HEK293 (cell line): Measurements from ENCODE around the gene ITGA11.
A peak's percentile ranks its signal among the peaks of the same experiment; 100 is the strongest.

Experiments used
- CTCF ChIA-PET: fragments of 350-600 bp; formaldehyde crosslinking; extraction: SDS; loops from one replicate; lab custom pipeline; 2021; ENCODE audit warnings: antibody characterized with exemption; lab: Yijun Ruan, JAX
- POLR2A ChIA-PET: fragments of 300-600 bp; formaldehyde crosslinking; extraction: SDS; loops from one replicate; lab custom pipeline; 2020; ENCODE audit warnings: antibody characterized with exemption, inconsistent platforms; lab: Yijun Ruan, JAX
- H3K27ac ChIP-seq: fragments of 200-500 bp; sonication (Bioruptor generic); 2 replicates; pipeline ENCODE4 v1.5.1; 2014; ENCODE audit warnings: low read depth, low read length, control low read depth, inconsistent platforms; ENCODE audit errors: extremely low read depth
- H3K36me3 ChIP-seq, 2 experiments: fragments of 200-500 bp in 1 of 2; sonication (Bioruptor generic) in 1 of 2; 1 replicate in 1 of 2; 2 replicates in 1 of 2; pipeline ENCODE4 v1.5.1; 2014 to 2017; ENCODE audit warnings: inconsistent platforms in 2 of 2, low read length in 2 of 2; ENCODE audit not compliant: control insufficient read depth in 2 of 2, insufficient read depth in 1 of 2
- H3K4me1 ChIP-seq: fragments of 200-500 bp; sonication (Bioruptor generic); 2 replicates; pipeline ENCODE4 v1.5.1; 2014; ENCODE audit warnings: mild to moderate bottlenecking, low read length, inconsistent platforms; ENCODE audit not compliant: control insufficient read depth, insufficient read depth
- H3K4me3 ChIP-seq: 2 replicates; pipeline ENCODE4 v1.5.1; 2011; ENCODE audit warnings: low read depth, mild to moderate bottlenecking, control low read depth, low read length, moderate library complexity
- H3K9me3 ChIP-seq: fragments of 200-500 bp; sonication (Bioruptor generic); 2 replicates; pipeline ENCODE4 v1.5.1; 2014; ENCODE audit warnings: low read depth, low read length, inconsistent platforms; ENCODE audit not compliant: control insufficient read depth, insufficient read depth
- ATF2 ChIP-seq: fragments of 450-650 bp; formaldehyde crosslinking; IDR thresholded peaks from 2 replicates; pipeline ENCODE4 v1.5.1; 2016; ENCODE audit warnings: missing biosample characterization, missing genetic modification characterization, low read depth
- BCL6B ChIP-seq: fragments of 450-650 bp; formaldehyde crosslinking; IDR thresholded peaks from 2 replicates; pipeline ENCODE4 v1.5.1; 2017; ENCODE audit warnings: missing biosample characterization, missing genetic modification characterization
- FEZF1 ChIP-seq: fragments of 450-650 bp; formaldehyde crosslinking; IDR thresholded peaks from 2 replicates; pipeline ENCODE4 v1.5.1; 2016; ENCODE audit warnings: missing biosample characterization, missing genetic modification characterization
- HIC1 ChIP-seq: fragments of 450-650 bp; formaldehyde crosslinking; IDR thresholded peaks from 2 replicates; pipeline ENCODE4 v1.5.1; 2016; ENCODE audit warnings: missing biosample characterization, missing genetic modification characterization
- KLF16 ChIP-seq: fragments of 450-650 bp; formaldehyde crosslinking; IDR thresholded peaks from 2 replicates; pipeline ENCODE4 v1.5.1; 2017; ENCODE audit warnings: missing biosample characterization, missing genetic modification characterization
- KLF7 ChIP-seq: fragments of 450-650 bp; formaldehyde crosslinking; IDR thresholded peaks from 2 replicates; pipeline ENCODE4 v1.5.1; 2016; ENCODE audit warnings: missing biosample characterization, missing genetic modification characterization, borderline replicate concordance
- PRDM6 ChIP-seq: fragments of 450-650 bp; formaldehyde crosslinking; IDR thresholded peaks from 2 replicates; pipeline ENCODE4 v1.5.1; 2017; ENCODE audit warnings: missing biosample characterization, missing genetic modification characterization
- ZBTB10 ChIP-seq: fragments of 450-650 bp; formaldehyde crosslinking; IDR thresholded peaks from 2 replicates; pipeline ENCODE4 v1.5.1; 2016; ENCODE audit warnings: missing biosample characterization, missing genetic modification characterization
- ZBTB17 ChIP-seq: fragments of 450-650 bp; formaldehyde crosslinking; IDR thresholded peaks from 2 replicates; pipeline ENCODE4 v1.5.1; 2016; ENCODE audit warnings: missing biosample characterization, missing genetic modification characterization
- ZBTB21 ChIP-seq: fragments of 450-650 bp; formaldehyde crosslinking; IDR thresholded peaks from 2 replicates; pipeline ENCODE4 v1.5.1; 2017; ENCODE audit warnings: missing biosample characterization, missing genetic modification characterization
- ZBTB26 ChIP-seq: fragments of 450-650 bp; formaldehyde crosslinking; optimal IDR thresholded peaks from 2 replicates; pipeline ENCODE3; 2016; ENCODE audit warnings: missing biosample characterization, mild to moderate bottlenecking, missing genetic modification characterization
- ZNF18 ChIP-seq: fragments of 450-650 bp; formaldehyde crosslinking; IDR thresholded peaks from 2 replicates; pipeline ENCODE4 v1.5.1; 2016; ENCODE audit warnings: missing biosample characterization, missing genetic modification characterization
- ZNF302 ChIP-seq: fragments of 450-650 bp; formaldehyde crosslinking; IDR thresholded peaks from 2 replicates; pipeline ENCODE4 v1.5.1; 2016; ENCODE audit warnings: missing biosample characterization, missing genetic modification characterization, low read depth
- ZNF366 ChIP-seq: fragments of 450-650 bp; formaldehyde crosslinking; conservative IDR thresholded peaks from 2 replicates; pipeline ENCODE4 v1.5.1; 2016; ENCODE audit warnings: missing biosample characterization, missing genetic modification characterization
- ZNF473 ChIP-seq: fragments of 450-650 bp; formaldehyde crosslinking; IDR thresholded peaks from 2 replicates; pipeline ENCODE4 v1.5.1; 2017; ENCODE audit warnings: missing biosample characterization, missing genetic modification characterization
- ZNF48 ChIP-seq: fragments of 450-650 bp; formaldehyde crosslinking; IDR thresholded peaks from 2 replicates; pipeline ENCODE4 v1.5.1; 2016; ENCODE audit warnings: missing biosample characterization, missing genetic modification characterization
- ZNF624 ChIP-seq: fragments of 450-650 bp; formaldehyde crosslinking; IDR thresholded peaks from 2 replicates; pipeline ENCODE4 v1.5.1; 2017; ENCODE audit warnings: missing biosample characterization, missing genetic modification characterization
- ZNF629 ChIP-seq: fragments of 450-650 bp; formaldehyde crosslinking; IDR thresholded peaks from 2 replicates; pipeline ENCODE4 v1.5.1; 2017; ENCODE audit warnings: missing biosample characterization, missing genetic modification characterization
- ZNF660 ChIP-seq: fragments of 450-650 bp; IDR thresholded peaks from 2 replicates; pipeline ENCODE4 v1.5.1; 2018; ENCODE audit warnings: missing biosample characterization, mild to moderate bottlenecking, missing genetic modification characterization
- ZNF843 ChIP-seq: fragments of 450-650 bp; formaldehyde crosslinking; IDR thresholded peaks from 2 replicates; pipeline ENCODE4 v1.5.1; 2016; ENCODE audit warnings: missing biosample characterization, missing genetic modification characterization
- ZSCAN5A ChIP-seq: fragments of 450-650 bp; formaldehyde crosslinking; IDR thresholded peaks from 2 replicates; pipeline ENCODE4 v1.5.1; 2016; ENCODE audit warnings: missing biosample characterization, missing genetic modification characterization

ITGA11 gene

GRCh38 chr15:68295014-68295805, 136.8 kb downstream of the ITGA11 start:
- Histone ChIP-seq H3K36me3 (peaks cover 15 to 24% of the 10 kb centered on the region in 2 experiments), H3K4me3 (no peak overlapping the region), H3K4me1 (peaks cover 6% of the 10 kb centered on the region; the same call in 1 of the 2 replicates), H3K9me3 (no peaks in the 10 kb centered on the region), H3K27ac (no peak overlapping the region)
- ChIA-PET CTCF (interaction anchor here (0.9 to 4.8 kb wide), 5 partner anchors 11 to 380 kb away, joined by 3 to 29 read pairs (median 8); no protein-coding TSS in a partner anchor), POLR2A (interaction anchor here (1.0 kb wide), 2 partner anchors 17 to 23 kb away, joined by 3 read pairs; partner anchors contain the start of gene FEM1B)
- peak; percentile 93 for TF ChIP-seq ATF2
- TF ChIP-seq ZBTB21 (tag by site-specific recombination) = no peak
- no peak for TF ChIP-seq ZSCAN5A (tag by site-specific recombination)
- no peak for TF ChIP-seq ZNF48 (tag by site-specific recombination)
- TF ChIP-seq ZNF843 (tag by site-specific recombination) = no peak
- no peak for TF ChIP-seq ZBTB26 (tag by site-specific recombination)
- 0 out of 2 replicates have a peak, but pooled peaks have one; percentile 20 for TF ChIP-seq ZBTB17 (tag by site-specific recombination)
- 0 out of 2 replicates have a peak, but pooled peaks have one; percentile 24 for TF ChIP-seq ZNF660 (tag by site-specific recombination)
- TF ChIP-seq KLF7 = no peak
- peak; percentile 37; the same call in 1 of the 2 replicates for TF ChIP-seq ZNF629 (tag by site-specific recombination)
- peak; percentile 83 for TF ChIP-seq FEZF1 (tag by site-specific recombination)
- no peak for TF ChIP-seq ZBTB10 (tag by site-specific recombination)
- peak; percentile 64 for TF ChIP-seq PRDM6
- no peak for TF ChIP-seq ZNF18 (tag by site-specific recombination)
- no peak for TF ChIP-seq ZNF624 (tag by site-specific recombination)
- peak; percentile 53 for TF ChIP-seq ZNF366 (tag by site-specific recombination)
- no peak for TF ChIP-seq ZNF473 (tag by site-specific recombination)
- 0 out of 2 replicates have a peak, but pooled peaks have one; percentile 28 for TF ChIP-seq HIC1 (tag by site-specific recombination)
- peak; percentile 92 for TF ChIP-seq BCL6B (tag by site-specific recombination)
- no peak for TF ChIP-seq KLF16 (tag by site-specific recombination)
- TF ChIP-seq ZNF302 = no peak
